ENCODE data around the gene STAP2.
"Not testable (repeated sequence)": the region's sequence is repeated elsewhere in the genome, so short reads cannot be mapped to it uniquely, and the experiment has no call there.

STAP2 gene

GRCh38 chr19:4342314-4342614, 3.6 kb upstream of the STAP2 start:
- Histone ChIP-seq H3K36me3 (ENCODE audit: control insufficient read depth, insufficient read depth, low read length) (peaks cover 3% of the 10 kb centered on the region), H3K4me1 (ENCODE audit: control insufficient read depth, insufficient read depth, low read length, poor library complexity, severe bottlenecking) (peaks cover 4% of the 10 kb centered on the region), H3K9me3 (ENCODE audit: control insufficient read depth, low read length) (no peaks in the 10 kb centered on the region), H3K4me3 (ENCODE audit: extremely low read depth, insufficient read depth, low read length, poor library complexity, severe bottlenecking) (peak overlapping the region; percentile 62), H3K27ac (ENCODE audit: low read depth, low read length, severe bottlenecking) (peak overlapping the region; percentile 96)
- 9 to 10% methylated on average over 9 to 10 of the region's 10 CpGs for WGBS, 2 experiments (ENCODE audit: insufficient coverage in 2 of 2)

GRCh38 chr19:4337906-4338440, 654 bp downstream of the STAP2 start:
- Histone ChIP-seq H3K36me3 (ENCODE audit: control insufficient read depth, insufficient read depth, low read length) (no peaks in the 10 kb centered on the region), H3K4me3 (ENCODE audit: extremely low read depth, insufficient read depth, low read length, poor library complexity, severe bottlenecking) (no peak overlapping the region), H3K27ac (ENCODE audit: low read depth, low read length, severe bottlenecking) (peak overlapping the region; percentile 23), H3K4me1 (ENCODE audit: control insufficient read depth, insufficient read depth, low read length, poor library complexity, severe bottlenecking) (peaks cover 4% of the 10 kb centered on the region), H3K9me3 (ENCODE audit: control insufficient read depth, low read length) (no peaks in the 10 kb centered on the region)
- WGBS, 2 experiments (ENCODE audit: insufficient coverage in 2 of 2), result 52 to 53% methylated on average over 10 of the region's 14 CpGs

- no peak overlapping the region for H3K27ac ChIP-seq (ENCODE audit: low read depth, low read length, severe bottlenecking)
- WGBS, 2 experiments (ENCODE audit: insufficient coverage in 2 of 2), result 91 to 92% methylated on average over 7 of the region's 7 CpGs
- H3K4me3 ChIP-seq (ENCODE audit: extremely low read depth, insufficient read depth, low read length, poor library complexity, severe bottlenecking), result no peak overlapping the region
- H3K9me3 ChIP-seq (ENCODE audit: control insufficient read depth, low read length), result no peaks in the 10 kb centered on the region
- H3K4me1 ChIP-seq (ENCODE audit: control insufficient read depth, insufficient read depth, low read length, poor library complexity, severe bottlenecking), result peaks cover 4% of the 10 kb centered on the region
- no peaks in the 10 kb centered on the region for H3K36me3 ChIP-seq (ENCODE audit: control insufficient read depth, insufficient read depth, low read length)
These were observed 3.6 kb downstream of the STAP2 start for GRCh38 chr19:4334929-4335570.

GRCh38 chr19:4329858-4330257, 8.8 kb downstream of the STAP2 start:
- Histone ChIP-seq H3K27ac (ENCODE audit: low read depth, low read length, severe bottlenecking) (no peak overlapping the region), H3K4me1 (ENCODE audit: control insufficient read depth, insufficient read depth, low read length, poor library complexity, severe bottlenecking) (peaks cover 2% of the 10 kb centered on the region), H3K4me3 (ENCODE audit: extremely low read depth, insufficient read depth, low read length, poor library complexity, severe bottlenecking) (no peak overlapping the region), H3K36me3 (ENCODE audit: control insufficient read depth, insufficient read depth, low read length) (no peaks in the 10 kb centered on the region), H3K9me3 (ENCODE audit: control insufficient read depth, low read length) (no peaks in the 10 kb centered on the region)
- WGBS, 2 experiments (ENCODE audit: insufficient coverage in 2 of 2), result 94 to 96% methylated on average over 17 to 19 of the region's 19 CpGs

GRCh38 chr19:4328991-4329681, 9.5 kb downstream of the STAP2 start:
- not testable (repeated sequence) for H3K27ac ChIP-seq (ENCODE audit: low read depth, low read length, severe bottlenecking); H3K9me3 ChIP-seq (ENCODE audit: control insufficient read depth, low read length); H3K4me1 ChIP-seq (ENCODE audit: control insufficient read depth, insufficient read depth, low read length, poor library complexity, severe bottlenecking); H3K36me3 ChIP-seq (ENCODE audit: control insufficient read depth, insufficient read depth, low read length)
- WGBS, 2 experiments (ENCODE audit: insufficient coverage in 2 of 2), result 90 to 94% methylated on average over 20 to 23 of the region's 35 CpGs
- peak overlapping the region; percentile 34 for H3K4me3 ChIP-seq (ENCODE audit: extremely low read depth, insufficient read depth, low read length, poor library complexity, severe bottlenecking)

- Histone ChIP-seq H3K4me1 (ENCODE audit: control insufficient read depth, insufficient read depth, low read length, poor library complexity, severe bottlenecking) (peaks cover 2% of the 10 kb centered on the region), H3K36me3 (ENCODE audit: control insufficient read depth, insufficient read depth, low read length) (no peaks in the 10 kb centered on the region), H3K9me3 (ENCODE audit: control insufficient read depth, low read length) (no peaks in the 10 kb centered on the region), H3K27ac (ENCODE audit: low read depth, low read length, severe bottlenecking) (no peak overlapping the region), H3K4me3 (ENCODE audit: extremely low read depth, insufficient read depth, low read length, poor library complexity, severe bottlenecking) (peak overlapping the region; percentile 34)
- WGBS, 2 experiments (ENCODE audit: insufficient coverage in 2 of 2), result 9 to 10% methylated on average over 40 to 42 of the region's 49 CpGs
These were observed 10.2 kb downstream of the STAP2 start for GRCh38 chr19:4328243-4328990.

- Histone ChIP-seq H3K27ac (ENCODE audit: low read depth, low read length, severe bottlenecking) (no peak overlapping the region), H3K4me3 (ENCODE audit: extremely low read depth, insufficient read depth, low read length, poor library complexity, severe bottlenecking) (peak overlapping the region; percentile 8), H3K9me3 (ENCODE audit: control insufficient read depth, low read length) (no peaks in the 10 kb centered on the region), H3K4me1 (ENCODE audit: control insufficient read depth, insufficient read depth, low read length, poor library complexity, severe bottlenecking) (peaks cover 2% of the 10 kb centered on the region), H3K36me3 (ENCODE audit: control insufficient read depth, insufficient read depth, low read length) (no peaks in the 10 kb centered on the region)
- WGBS, 2 experiments (ENCODE audit: insufficient coverage in 2 of 2), result 23 to 25% methylated on average over 8 to 11 of the region's 13 CpGs
These were observed 10.8 kb downstream of the STAP2 start for GRCh38 chr19:4327877-4328242.

- Histone ChIP-seq H3K4me1 (ENCODE audit: control insufficient read depth, insufficient read depth, low read length, poor library complexity, severe bottlenecking) (peaks cover 2% of the 10 kb centered on the region), H3K36me3 (ENCODE audit: control insufficient read depth, insufficient read depth, low read length) (no peaks in the 10 kb centered on the region), H3K27ac (ENCODE audit: low read depth, low read length, severe bottlenecking) (no peak overlapping the region), H3K4me3 (ENCODE audit: extremely low read depth, insufficient read depth, low read length, poor library complexity, severe bottlenecking) (peak overlapping the region; percentile 18), H3K9me3 (ENCODE audit: control insufficient read depth, low read length) (no peaks in the 10 kb centered on the region)
- WGBS, 2 experiments (ENCODE audit: insufficient coverage in 2 of 2), result 15 to 23% methylated on average over 19 to 20 of the region's 30 CpGs
These were observed 11.3 kb downstream of the STAP2 start for GRCh38 chr19:4327252-4327876.

- Histone ChIP-seq H3K27ac (ENCODE audit: low read depth, low read length, severe bottlenecking) (no peak overlapping the region), H3K4me1 (ENCODE audit: control insufficient read depth, insufficient read depth, low read length, poor library complexity, severe bottlenecking) (peaks cover 2% of the 10 kb centered on the region), H3K9me3 (ENCODE audit: control insufficient read depth, low read length) (no peaks in the 10 kb centered on the region), H3K4me3 (ENCODE audit: extremely low read depth, insufficient read depth, low read length, poor library complexity, severe bottlenecking) (peak overlapping the region; percentile 18), H3K36me3 (ENCODE audit: control insufficient read depth, insufficient read depth, low read length) (no peaks in the 10 kb centered on the region)
- WGBS, 2 experiments (ENCODE audit: insufficient coverage in 2 of 2), result 8 to 21% methylated on average over 24 to 28 of the region's 33 CpGs
These were observed 11.8 kb downstream of the STAP2 start for GRCh38 chr19:4326837-4327251.

- peaks cover 2% of the 10 kb centered on the region for H3K4me1 ChIP-seq (ENCODE audit: control insufficient read depth, insufficient read depth, low read length, poor library complexity, severe bottlenecking)
- no peaks in the 10 kb centered on the region for H3K9me3 ChIP-seq (ENCODE audit: control insufficient read depth, low read length)
- no peaks in the 10 kb centered on the region for H3K36me3 ChIP-seq (ENCODE audit: control insufficient read depth, insufficient read depth, low read length)
- 76 to 78% methylated on average over 8 to 10 of the region's 13 CpGs for WGBS, 2 experiments (ENCODE audit: insufficient coverage in 2 of 2)
- H3K27ac ChIP-seq (ENCODE audit: low read depth, low read length, severe bottlenecking), result no peak overlapping the region
- no peak overlapping the region for H3K4me3 ChIP-seq (ENCODE audit: extremely low read depth, insufficient read depth, low read length, poor library complexity, severe bottlenecking)
These were observed 12.3 kb downstream of the STAP2 start for GRCh38 chr19:4326215-4326836.

Data from mesodermal cell (in vitro differentiated cells).